ENCODE results near the gene ZNHIT3.

DNA sequence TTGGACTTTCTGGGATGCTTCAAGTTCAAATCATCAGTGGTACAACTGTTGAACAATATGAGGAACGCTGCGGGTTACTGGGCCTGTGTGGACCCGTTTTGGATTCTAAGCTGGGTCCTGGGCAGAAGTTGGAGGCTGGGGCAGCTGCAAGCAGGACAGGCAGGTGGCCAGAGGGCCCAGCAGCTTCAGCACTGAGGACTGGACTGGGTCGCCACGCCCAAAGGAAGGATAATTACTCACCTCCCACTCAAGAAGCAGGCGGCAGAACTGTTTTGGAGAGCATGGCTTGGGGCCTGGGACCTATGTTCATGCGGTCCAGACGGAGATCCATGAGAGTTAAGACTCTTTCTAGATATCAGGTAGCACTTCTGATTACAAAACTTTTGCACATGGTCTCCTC lies 1.5 kb upstream of the ZNHIT3 start:
- TF ChIP-seq, protein P1, sequence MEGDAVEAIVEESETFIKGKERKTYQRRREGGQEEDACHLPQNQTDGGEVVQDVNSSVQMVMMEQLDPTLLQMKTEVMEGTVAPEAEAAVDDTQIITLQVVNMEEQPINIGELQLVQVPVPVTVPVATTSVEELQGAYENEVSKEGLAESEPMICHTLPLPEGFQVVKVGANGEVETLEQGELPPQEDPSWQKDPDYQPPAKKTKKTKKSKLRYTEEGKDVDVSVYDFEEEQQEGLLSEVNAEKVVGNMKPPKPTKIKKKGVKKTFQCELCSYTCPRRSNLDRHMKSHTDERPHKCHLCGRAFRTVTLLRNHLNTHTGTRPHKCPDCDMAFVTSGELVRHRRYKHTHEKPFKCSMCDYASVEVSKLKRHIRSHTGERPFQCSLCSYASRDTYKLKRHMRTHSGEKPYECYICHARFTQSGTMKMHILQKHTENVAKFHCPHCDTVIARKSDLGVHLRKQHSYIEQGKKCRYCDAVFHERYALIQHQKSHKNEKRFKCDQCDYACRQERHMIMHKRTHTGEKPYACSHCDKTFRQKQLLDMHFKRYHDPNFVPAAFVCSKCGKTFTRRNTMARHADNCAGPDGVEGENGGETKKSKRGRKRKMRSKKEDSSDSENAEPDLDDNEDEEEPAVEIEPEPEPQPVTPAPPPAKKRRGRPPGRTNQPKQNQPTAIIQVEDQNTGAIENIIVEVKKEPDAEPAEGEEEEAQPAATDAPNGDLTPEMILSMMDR (conservative IDR thresholded peaks at IDR 0.05): no peak
- no peak for TF ChIP-seq EZH2 (IDR thresholded peaks at IDR 0.05; ENCODE audit: low read depth)

All from PC-9 (cell line).